Measurements from ENCODE around the gene CKAP4.
"Not testable (repeated sequence)": the region's sequence is repeated elsewhere in the genome, so short reads cannot be mapped to it uniquely, and the experiment has no call there.

Gene CKAP4, protein sequence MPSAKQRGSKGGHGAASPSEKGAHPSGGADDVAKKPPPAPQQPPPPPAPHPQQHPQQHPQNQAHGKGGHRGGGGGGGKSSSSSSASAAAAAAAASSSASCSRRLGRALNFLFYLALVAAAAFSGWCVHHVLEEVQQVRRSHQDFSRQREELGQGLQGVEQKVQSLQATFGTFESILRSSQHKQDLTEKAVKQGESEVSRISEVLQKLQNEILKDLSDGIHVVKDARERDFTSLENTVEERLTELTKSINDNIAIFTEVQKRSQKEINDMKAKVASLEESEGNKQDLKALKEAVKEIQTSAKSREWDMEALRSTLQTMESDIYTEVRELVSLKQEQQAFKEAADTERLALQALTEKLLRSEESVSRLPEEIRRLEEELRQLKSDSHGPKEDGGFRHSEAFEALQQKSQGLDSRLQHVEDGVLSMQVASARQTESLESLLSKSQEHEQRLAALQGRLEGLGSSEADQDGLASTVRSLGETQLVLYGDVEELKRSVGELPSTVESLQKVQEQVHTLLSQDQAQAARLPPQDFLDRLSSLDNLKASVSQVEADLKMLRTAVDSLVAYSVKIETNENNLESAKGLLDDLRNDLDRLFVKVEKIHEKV

DNA sequence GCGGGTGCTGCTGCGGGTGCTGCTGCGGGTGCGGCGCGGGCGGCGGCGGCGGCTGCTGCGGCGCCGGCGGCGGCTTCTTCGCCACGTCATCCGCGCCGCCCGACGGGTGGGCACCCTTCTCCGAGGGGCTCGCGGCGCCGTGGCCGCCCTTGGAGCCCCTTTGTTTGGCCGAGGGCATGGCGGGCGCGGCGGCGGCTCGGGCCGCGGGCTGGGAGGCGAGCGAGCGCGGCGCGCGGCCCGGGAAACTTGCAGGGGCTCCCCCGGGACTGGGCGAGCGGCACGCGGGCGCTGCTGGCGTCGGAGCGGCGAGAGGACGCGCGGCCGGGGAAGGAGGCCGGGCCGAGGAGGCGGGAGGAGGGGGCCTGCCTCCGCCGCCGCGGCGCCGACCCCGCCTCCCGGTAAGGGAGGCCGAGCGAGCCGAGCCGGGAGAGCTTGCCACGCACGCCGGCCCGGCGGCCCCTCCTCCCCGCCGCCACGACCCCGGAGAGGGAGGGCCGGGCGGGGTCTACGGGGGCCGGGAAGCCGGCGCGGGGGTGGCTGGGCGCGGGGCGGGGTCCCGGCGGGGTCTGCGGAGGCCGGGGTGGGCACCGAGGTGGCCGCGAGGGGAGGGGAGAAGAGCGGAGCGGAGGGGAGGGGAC is at the start of gene CKAP4:
Gene CKAP4, minus strand, starts transcription at position 347 of the 638 bp plus-strand sequence. Its CDS starts 169 bp downstream, at position 178.
- peak; percentile 78 for DNase-seq

GRCh38 chr12:106297075-106297474 is 49.3 kb upstream of the CKAP4 start:
- DNase-seq = no peak

GRCh38 chr12:106296179-106296877 is 48.5 kb upstream of the CKAP4 start:
- DNase-seq = no peak

- DNase-seq = no peak
These were observed 44.5 kb upstream of the CKAP4 start for GRCh38 chr12:106292339-106292738.

DNA sequence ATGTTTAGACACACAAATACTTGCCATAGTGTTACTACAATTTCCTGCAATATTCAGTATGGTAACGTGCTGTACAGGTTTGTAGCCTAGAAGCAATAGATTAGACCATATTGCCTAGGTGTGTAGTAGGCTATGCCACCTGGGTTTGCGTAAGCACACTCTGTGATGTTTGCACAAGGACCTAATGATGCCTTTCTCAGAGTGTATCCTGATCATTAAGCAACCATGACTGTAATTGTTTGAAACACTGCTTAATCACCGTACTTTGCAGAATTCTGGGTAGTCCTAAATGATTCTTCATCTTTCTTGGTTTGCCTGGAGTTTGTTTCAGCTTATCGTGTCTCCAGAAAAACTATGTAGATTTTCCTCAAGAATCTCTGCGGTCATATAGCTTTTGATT is 43.5 kb upstream of the CKAP4 start:
- no peak for DNase-seq

- DNase-seq = no peak
These were observed 42.8 kb upstream of the CKAP4 start for GRCh38 chr12:106290666-106291065.

- DNase-seq = no peak
These were observed 41.4 kb upstream of the CKAP4 start for GRCh38 chr12:106289196-106289681.

- peak; percentile 18 for DNase-seq
These were observed 40.8 kb upstream of the CKAP4 start for GRCh38 chr12:106288494-106289195.

GRCh38 chr12:106288101-106288493 is 40.3 kb upstream of the CKAP4 start:
- DNase-seq = no peak

GRCh38 chr12:106287364-106287763 is 39.5 kb upstream of the CKAP4 start:
- DNase-seq = no peak

- DNase-seq = not testable (repeated sequence)
These were observed 38.8 kb upstream of the CKAP4 start for GRCh38 chr12:106286576-106287162.

DNA sequence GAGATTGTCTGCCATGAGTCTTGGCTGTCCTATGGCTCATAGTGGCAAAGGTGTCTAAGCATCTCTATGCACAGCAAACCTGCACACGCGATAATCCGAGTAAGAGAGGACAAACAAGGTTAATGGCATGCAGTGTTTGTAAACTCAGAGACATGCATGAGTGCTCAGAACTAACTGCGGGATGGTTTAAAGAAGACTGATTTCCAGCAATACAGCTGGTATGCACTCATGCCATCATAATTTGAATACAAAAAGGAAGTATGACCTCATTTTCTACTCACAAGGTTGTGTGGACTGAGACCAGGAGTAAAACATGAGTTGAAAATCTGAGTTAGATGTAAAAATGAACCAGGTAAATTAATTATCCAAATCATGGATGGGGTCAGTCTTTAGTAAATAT is 38.2 kb upstream of the CKAP4 start:
- DNase-seq = no peak

DNA sequence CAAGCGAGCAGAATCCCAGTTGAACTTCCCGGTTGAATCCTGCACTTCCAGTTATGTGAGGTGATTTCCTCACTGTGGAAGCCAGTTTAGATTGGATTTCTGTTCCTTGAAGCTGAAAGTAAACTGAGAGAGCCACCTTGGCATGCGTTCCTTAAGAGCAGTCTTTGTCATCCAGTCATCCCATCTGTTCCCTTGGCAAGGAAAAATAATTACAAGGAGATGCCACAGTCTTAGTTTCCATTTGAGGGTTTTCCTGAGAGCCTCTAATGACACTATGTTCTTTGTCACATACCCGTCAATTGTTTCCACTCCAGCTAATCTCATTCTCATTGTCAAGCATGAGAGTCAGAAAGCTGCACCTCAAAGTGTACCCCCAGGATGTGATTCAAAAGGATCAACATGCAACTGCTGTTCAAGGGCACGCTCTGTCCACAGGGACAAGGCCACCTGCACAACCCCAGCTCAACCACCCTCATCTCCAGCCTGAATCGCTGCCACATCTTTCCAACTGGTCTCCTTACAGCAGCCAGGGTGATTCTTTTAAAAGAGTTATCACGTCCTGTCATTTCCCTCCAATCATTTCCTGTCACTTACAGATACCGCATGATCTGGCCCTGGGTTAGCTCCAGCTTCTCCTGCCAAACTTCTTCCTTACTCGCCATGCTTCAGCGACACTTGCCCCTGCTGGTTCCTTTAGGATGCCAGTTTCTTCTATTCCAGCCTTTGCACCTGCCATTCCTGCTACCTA is 36.7 kb upstream of the CKAP4 start:
- DNase-seq = no peak

- DNase-seq = peak; percentile 65
These were observed 34.8 kb upstream of the CKAP4 start for GRCh38 chr12:106282457-106283097.

DNA sequence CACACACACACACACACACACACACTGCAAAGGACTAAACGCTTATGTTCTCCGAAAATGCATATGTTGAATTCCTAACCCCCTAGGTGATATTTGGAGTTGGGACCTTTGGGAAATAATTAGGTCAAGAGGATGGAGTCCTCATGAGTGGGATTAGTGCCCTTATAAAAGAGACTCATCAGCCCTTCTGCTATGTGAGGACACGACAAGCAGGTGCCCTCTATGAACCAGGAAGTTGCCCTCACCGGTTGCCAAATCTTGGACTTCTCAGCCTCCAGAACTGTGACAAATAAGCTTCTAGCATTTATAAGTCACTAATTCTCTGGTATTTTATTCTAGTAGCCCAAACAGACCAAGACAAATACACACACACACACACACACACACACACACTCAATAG is 34.0 kb upstream of the CKAP4 start:
- no peak for DNase-seq

- no peak for DNase-seq
These were observed 33.4 kb upstream of the CKAP4 start for GRCh38 chr12:106281056-106281782.

GRCh38 chr12:106280106-106280505 is 32.3 kb upstream of the CKAP4 start:
- DNase-seq = no peak

DNA sequence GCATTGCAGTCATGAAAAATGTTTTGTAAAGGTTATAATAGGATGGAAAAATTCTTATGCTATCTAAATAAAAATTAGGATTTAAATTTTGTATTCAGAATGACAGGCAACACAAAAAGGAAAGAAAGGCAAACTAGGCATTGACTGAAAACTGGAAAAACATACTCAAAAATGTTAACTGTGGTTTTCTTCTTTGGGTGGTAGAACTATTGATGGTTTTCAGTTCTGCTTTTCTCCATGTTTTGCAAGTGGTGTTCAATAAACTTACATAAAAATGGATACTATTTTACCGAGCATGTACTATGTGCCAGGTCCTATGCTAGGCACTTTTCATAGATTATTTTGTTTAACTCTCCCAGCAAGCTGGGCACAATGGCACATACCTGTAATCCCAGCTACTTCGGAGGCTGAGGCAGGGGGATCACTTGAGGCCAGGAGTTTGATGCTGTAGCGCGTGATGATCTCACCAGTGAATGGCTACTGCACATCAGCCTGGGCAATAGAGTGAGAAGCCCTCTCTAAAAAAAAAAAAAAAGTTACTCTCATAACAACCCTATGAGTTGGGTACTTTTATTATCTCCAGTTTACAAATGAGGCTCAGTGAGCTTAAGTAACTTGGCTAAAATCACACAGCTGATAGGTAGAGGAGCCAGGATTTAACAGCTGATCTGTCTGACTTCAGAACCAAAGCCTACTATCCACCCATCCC is 28.4 kb upstream of the CKAP4 start:
- DNase-seq = no peak

- DNase-seq = no peak
These were observed 27.6 kb upstream of the CKAP4 start for GRCh38 chr12:106275458-106275857.
